Type B pancreatic cell (in vitro differentiated cells): Measurements from ENCODE around the gene CEBPA. TPM values are rescaled to one million over a fixed set of nuclear protein-coding genes. Genes with fewer than 3 reads are reported as not detected.

ENCODE experiments used
- DNase-seq: peaks from one replicate; pipeline ENCODE4 v3.0.0; 2021; ENCODE audit warnings: mixed read lengths; ENCODE audit not compliant: unreplicated experiment; ENCODE audit errors: extremely low spot score
- H3K27ac Mint-ChIP-seq: 2 replicates; pipeline ENCODE4 v1.8.0; 2021; ENCODE audit warnings: mild to moderate bottlenecking, mixed read lengths
- H3K27me3 Mint-ChIP-seq: 2 replicates; pipeline ENCODE4 v1.8.0; 2021; ENCODE audit warnings: mixed read lengths
- H3K36me3 Mint-ChIP-seq: 2 replicates; pipeline ENCODE4 v1.8.0; 2021; ENCODE audit warnings: mixed read lengths
- H3K4me1 Mint-ChIP-seq: one replicate; pipeline ENCODE4 v1.8.0; 2021; ENCODE audit warnings: mixed read lengths; ENCODE audit not compliant: unreplicated experiment
- H3K4me3 Mint-ChIP-seq: 2 replicates; pipeline ENCODE4 v1.8.0; 2021; ENCODE audit warnings: mild to moderate bottlenecking, mixed read lengths
- H3K9me3 Mint-ChIP-seq: 2 replicates; pipeline ENCODE4 v1.8.0; 2021; ENCODE audit warnings: mixed read lengths
- total RNA-seq: library from RNA; stranded (reverse); gene quantifications from 2 replicates; pipeline ENCODE4 v1.2.1, GENCODE V29; 2021; ENCODE audit warnings: low replicate concordance
- TF ChIP-seq, protein P1 (sequence below): fragments of 200-600 bp; sonication (generic); conservative IDR thresholded peaks from 2 replicates; pipeline ENCODE4 v1.5.0; 2021; ENCODE audit warnings: antibody characterized with exemption, mild to moderate bottlenecking

The CEBPA gene
- total RNA-seq, 1 donor from 2014 or later, result 24.4 TPM

- no peaks in the 10 kb centered on the region for H3K27me3 Mint-ChIP-seq
- no peaks in the 10 kb centered on the region for H3K9me3 Mint-ChIP-seq
- TF ChIP-seq, protein P1, sequence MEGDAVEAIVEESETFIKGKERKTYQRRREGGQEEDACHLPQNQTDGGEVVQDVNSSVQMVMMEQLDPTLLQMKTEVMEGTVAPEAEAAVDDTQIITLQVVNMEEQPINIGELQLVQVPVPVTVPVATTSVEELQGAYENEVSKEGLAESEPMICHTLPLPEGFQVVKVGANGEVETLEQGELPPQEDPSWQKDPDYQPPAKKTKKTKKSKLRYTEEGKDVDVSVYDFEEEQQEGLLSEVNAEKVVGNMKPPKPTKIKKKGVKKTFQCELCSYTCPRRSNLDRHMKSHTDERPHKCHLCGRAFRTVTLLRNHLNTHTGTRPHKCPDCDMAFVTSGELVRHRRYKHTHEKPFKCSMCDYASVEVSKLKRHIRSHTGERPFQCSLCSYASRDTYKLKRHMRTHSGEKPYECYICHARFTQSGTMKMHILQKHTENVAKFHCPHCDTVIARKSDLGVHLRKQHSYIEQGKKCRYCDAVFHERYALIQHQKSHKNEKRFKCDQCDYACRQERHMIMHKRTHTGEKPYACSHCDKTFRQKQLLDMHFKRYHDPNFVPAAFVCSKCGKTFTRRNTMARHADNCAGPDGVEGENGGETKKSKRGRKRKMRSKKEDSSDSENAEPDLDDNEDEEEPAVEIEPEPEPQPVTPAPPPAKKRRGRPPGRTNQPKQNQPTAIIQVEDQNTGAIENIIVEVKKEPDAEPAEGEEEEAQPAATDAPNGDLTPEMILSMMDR, result no peak
- DNase-seq, result no peak
- no peaks in the 10 kb centered on the region for H3K36me3 Mint-ChIP-seq
- H3K27ac Mint-ChIP-seq, result no peak overlapping the region
- no peak overlapping the region for H3K4me3 Mint-ChIP-seq
- peaks cover 13% of the 10 kb centered on the region for H3K4me1 Mint-ChIP-seq
Observed at GRCh38 chr19:33278023-33278402, 24.3 kb downstream of the CEBPA start.

- H3K4me1 Mint-ChIP-seq, result peaks cover 16% of the 10 kb centered on the region
Observed at GRCh38 chr19:33277434-33277833, 24.9 kb downstream of the CEBPA start.

DNA sequence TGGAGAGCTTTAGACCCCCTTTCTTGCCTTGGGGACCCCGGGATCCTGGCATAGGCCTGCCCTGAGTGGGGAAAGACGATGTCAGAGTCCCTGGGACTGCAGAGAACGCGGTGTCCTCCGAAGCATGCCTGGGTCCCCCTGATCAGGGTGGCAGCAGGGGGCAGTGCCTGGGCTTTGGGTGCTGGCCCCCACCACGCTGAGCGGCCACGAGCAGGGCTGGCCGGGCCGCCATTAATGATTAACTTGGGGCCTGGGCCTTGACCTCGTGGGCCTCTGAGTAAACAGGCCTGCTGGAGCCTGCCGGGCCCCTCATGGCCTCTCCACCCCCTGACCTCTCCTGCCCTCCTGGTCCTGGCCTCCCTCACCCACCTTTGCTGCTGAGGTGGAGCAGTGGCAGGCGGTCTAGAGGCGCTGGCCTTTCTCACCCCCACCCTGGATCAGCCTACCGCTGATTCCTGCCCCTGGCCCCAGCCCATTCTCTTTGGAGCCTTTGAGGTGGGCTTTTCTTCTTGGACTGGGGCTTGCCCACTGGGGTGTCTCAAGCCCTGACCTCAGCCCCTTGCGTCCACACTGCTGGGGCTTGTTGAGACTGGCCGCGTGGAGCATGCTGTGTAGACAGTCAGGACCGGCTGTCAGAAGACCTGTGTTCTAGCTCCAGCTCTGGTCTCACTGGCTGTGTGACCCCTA is 26.3 kb downstream of the CEBPA start:
- DNase-seq, result no peak
- no peak overlapping the region for H3K4me3 Mint-ChIP-seq
- H3K36me3 Mint-ChIP-seq, result no peaks in the 10 kb centered on the region
- H3K9me3 Mint-ChIP-seq, result no peaks in the 10 kb centered on the region
- H3K27ac Mint-ChIP-seq, result no peak overlapping the region
- H3K4me1 Mint-ChIP-seq, result peaks cover 16% of the 10 kb centered on the region
- no peaks in the 10 kb centered on the region for H3K27me3 Mint-ChIP-seq
- TF ChIP-seq, protein P1, result no peak

More at GRCh38 chr19:33277434-33277833, 24.9 kb downstream of the CEBPA start:
- no peak for DNase-seq
- no peaks in the 10 kb centered on the region for H3K36me3 Mint-ChIP-seq
- no peaks in the 10 kb centered on the region for H3K27me3 Mint-ChIP-seq
- H3K9me3 Mint-ChIP-seq, result no peaks in the 10 kb centered on the region
- H3K4me3 Mint-ChIP-seq, result no peak overlapping the region
- no peak overlapping the region for H3K27ac Mint-ChIP-seq
- TF ChIP-seq, protein P1, result no peak

GRCh38 chr19:33275559-33275932 is 26.8 kb downstream of the CEBPA start:
- H3K27me3 Mint-ChIP-seq, result no peaks in the 10 kb centered on the region
- H3K4me3 Mint-ChIP-seq, result no peak overlapping the region
- no peaks in the 10 kb centered on the region for H3K36me3 Mint-ChIP-seq
- TF ChIP-seq, protein P1, result no peak
- H3K27ac Mint-ChIP-seq, result no peak overlapping the region
- DNase-seq, result no peak
- peaks cover 16% of the 10 kb centered on the region for H3K4me1 Mint-ChIP-seq
- H3K9me3 Mint-ChIP-seq, result no peaks in the 10 kb centered on the region

GRCh38 chr19:33274663-33275558 is 27.4 kb downstream of the CEBPA start:
- H3K4me1 Mint-ChIP-seq, result peaks cover 12% of the 10 kb centered on the region
- no peaks in the 10 kb centered on the region for H3K36me3 Mint-ChIP-seq
- no peak overlapping the region for H3K4me3 Mint-ChIP-seq
- H3K27ac Mint-ChIP-seq, result peak overlapping the region; percentile 72
- DNase-seq, result no peak
- H3K9me3 Mint-ChIP-seq, result no peaks in the 10 kb centered on the region
- no peaks in the 10 kb centered on the region for H3K27me3 Mint-ChIP-seq
- TF ChIP-seq, protein P1, result no peak
